Measurements from ENCODE around the gene MOK.

DNA sequence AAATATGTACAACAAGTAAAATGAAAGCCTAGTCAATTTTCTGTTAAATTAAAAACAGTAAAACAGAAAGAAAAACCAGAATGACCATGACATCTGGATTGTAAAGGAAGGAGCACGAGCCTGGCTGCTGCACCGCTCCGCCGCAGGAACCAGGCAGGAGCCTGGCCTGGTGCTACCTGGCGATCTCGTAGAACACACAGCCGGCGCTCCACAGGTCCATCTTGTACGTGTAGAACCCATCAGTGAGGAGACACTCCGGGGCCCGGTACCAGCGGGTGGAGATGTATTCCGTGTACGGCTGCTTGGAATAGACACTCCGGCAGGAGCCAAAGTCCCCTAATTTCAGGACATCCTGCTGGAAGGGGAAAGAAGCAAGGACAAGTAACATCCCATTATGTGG is 54.3 kb downstream of the MOK start:
- TF ChIP-seq CTCF (IDR thresholded peaks at IDR 0.05; ENCODE audit: low read depth, low read length) (no peak), EZH2phosphoT487 (IDR thresholded peaks at IDR 0.05; ENCODE audit: low read depth) (no peak)

Measured in OCI-LY3 (cell line).